BJ (cell line): ENCODE data around the gene MLPH. TPM values are rescaled to one million over a fixed set of nuclear protein-coding genes. Genes with fewer than 3 reads are reported as not detected.

Source experiments
- CTCF ChIA-PET: fragments of 350-600 bp; formaldehyde crosslinking; extraction: SDS; loops from one replicate; lab custom pipeline; 2021; ENCODE audit warnings: antibody characterized with exemption, inconsistent platforms; lab: Yijun Ruan, JAX
- POLR2A ChIA-PET: fragments of 300-600 bp; sonication (Branson Sonifier 250); formaldehyde crosslinking; extraction: SDS; loops from one replicate; lab custom pipeline; 2021; ENCODE audit warnings: antibody characterized with exemption; lab: Charles Lee
- DNase-seq: peaks from one replicate; pipeline ENCODE4 v3.0.0-alpha.2; 2011; ENCODE audit warnings: low read depth
- H3K27me3 ChIP-seq: 2 replicates; pipeline ENCODE4 v1.6.0; 2011; ENCODE audit warnings: low read length; ENCODE audit not compliant: control insufficient read depth, insufficient read depth
- H3K36me3 ChIP-seq: 2 replicates; pipeline ENCODE4 v1.5.1; 2011; ENCODE audit warnings: low read length; ENCODE audit not compliant: control insufficient read depth, insufficient read depth
- H3K4me3 ChIP-seq: 2 replicates; pipeline ENCODE4 v1.5.1; 2011; ENCODE audit warnings: low read depth, mild to moderate bottlenecking, control low read depth, low read length
- CTCF ChIP-seq: IDR thresholded peaks from 2 replicates; pipeline ENCODE4 v1.5.1; 2011; ENCODE audit warnings: low read depth, mild to moderate bottlenecking, control low read depth, inconsistent platforms, low read length, moderate library complexity; ENCODE audit not compliant: insufficient read depth
- polyA plus RNA-seq: library from polyadenylated mRNA; depleted of rRNA; stranded (reverse); fragments of >200 nt; gene quantifications from 2 replicates; pipeline ENCODE4 v1.2.3, GENCODE V29; 2011

Gene MLPH
- polyA plus RNA-seq, 1 experiment, result 18.5 TPM

GRCh38 chr2:237514474-237515130 is 27.6 kb downstream of the MLPH start:
- ChIA-PET POLR2A (interaction anchor here (0.6 kb wide), 1 partner anchor 215 kb away, joined by 3 read pairs; no protein-coding TSS in a partner anchor), CTCF (interaction anchor here (0.7 to 3.7 kb wide), 7 partner anchors 9 to 419 kb away, joined by 3 to 34 read pairs (median 5); no protein-coding TSS in a partner anchor)
- H3K36me3 ChIP-seq, result peaks cover 2% of the 10 kb centered on the region; the same call in 1 of the 2 replicates
- H3K27me3 ChIP-seq, result no peaks in the 10 kb centered on the region
- TF ChIP-seq CTCF, result no peak
- no peak overlapping the region for H3K4me3 ChIP-seq
- DNase-seq, result no peak

DNA sequence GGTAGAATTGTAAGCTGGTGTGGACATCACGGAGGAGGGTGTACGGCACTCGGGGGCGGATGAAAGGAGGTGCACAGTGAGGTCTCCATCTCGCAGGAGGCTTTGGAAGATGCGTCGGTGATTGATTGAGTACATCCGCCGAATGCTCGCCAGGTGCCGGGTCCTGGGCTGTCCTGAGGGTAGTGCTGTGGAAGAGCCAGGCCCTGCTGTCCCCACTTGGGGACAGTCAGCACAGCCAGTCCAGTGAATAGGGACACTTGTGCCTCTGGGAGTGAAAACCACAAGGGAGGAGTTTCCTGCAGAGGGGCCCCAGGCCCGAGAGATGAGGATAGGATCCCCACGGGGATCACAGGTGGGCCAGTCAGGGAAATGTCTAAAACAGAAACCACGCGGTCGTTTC is 28.1 kb downstream of the MLPH start:
- Histone ChIP-seq H3K27me3 (no peaks in the 10 kb centered on the region), H3K4me3 (no peak overlapping the region), H3K36me3 (peaks cover 4% of the 10 kb centered on the region)
- no peak for DNase-seq
- no peak for TF ChIP-seq CTCF
- POLR2A ChIA-PET, result no interaction called here
- CTCF ChIA-PET, result interaction anchor here (0.7 to 3.7 kb wide), 6 partner anchors 8 to 393 kb away, joined by 3 to 34 read pairs (median 4); no protein-coding TSS in a partner anchor

GRCh38 chr2:237515621-237516275 is 28.7 kb downstream of the MLPH start:
- POLR2A ChIA-PET, result no interaction called here
- CTCF ChIA-PET, result interaction anchor here (0.7 to 3.7 kb wide), 7 partner anchors 8 to 393 kb away, joined by 3 to 34 read pairs (median 4); no protein-coding TSS in a partner anchor

DNA sequence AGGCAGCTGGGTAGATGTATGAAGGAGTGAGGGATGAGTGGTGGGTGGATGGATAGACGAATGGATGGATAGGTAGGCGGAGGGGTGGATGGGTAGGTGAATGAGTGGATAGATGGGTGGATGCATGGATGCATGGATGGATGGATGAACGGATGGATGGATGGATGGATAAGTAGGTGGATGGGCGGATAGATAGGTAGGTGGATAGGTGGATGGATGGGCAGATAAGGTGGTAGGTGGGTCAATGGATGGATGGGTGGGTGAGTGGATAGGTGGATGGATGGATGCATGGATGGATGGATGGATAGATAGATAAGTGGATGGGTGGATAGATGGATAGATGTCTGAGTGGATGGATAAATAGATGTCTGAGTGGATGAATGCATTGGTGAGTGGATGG is 30.1 kb downstream of the MLPH start:
- CTCF ChIA-PET, result interaction anchor here (0.6 to 3.7 kb wide), 2 partner anchors 55 to 683 kb away, joined by 3 to 34 read pairs; no protein-coding TSS in a partner anchor
- H3K36me3 ChIP-seq, result peaks cover 5% of the 10 kb centered on the region
- DNase-seq, result no peak

More at GRCh38 chr2:237515621-237516275, 28.7 kb downstream of the MLPH start:
- DNase-seq, result no peak
- H3K27me3 ChIP-seq, result no peaks in the 10 kb centered on the region
- peaks cover 5% of the 10 kb centered on the region for H3K36me3 ChIP-seq
- no peak for TF ChIP-seq CTCF
- H3K4me3 ChIP-seq, result no peak overlapping the region

More for the DNA sequence above, 30.1 kb downstream of the MLPH start:
- TF ChIP-seq CTCF, result no peak
- Histone ChIP-seq H3K27me3 (no peaks in the 10 kb centered on the region), H3K4me3 (no peak overlapping the region)
- POLR2A ChIA-PET, result no interaction called here
